HepG2 (cell line): Measurements from ENCODE around the gene PYGB. TPM values are rescaled to one million over a fixed set of nuclear protein-coding genes. Genes with fewer than 3 reads are reported as not detected.

Experiments
- BORCS8-MEF2B ChIP-seq: sonication (generic); formaldehyde crosslinking; IDR thresholded peaks from 2 replicates; pipeline ENCODE4 v1.8.0; 2022; ENCODE audit warnings: mild to moderate bottlenecking, missing genetic modification reagents
- GATAD2A ChIP-seq: IDR thresholded peaks from 2 replicates; pipeline ENCODE4 v1.6.1; 2016
- GFI1 ChIP-seq: sonication (generic); formaldehyde crosslinking; IDR thresholded peaks from 2 replicates; pipeline ENCODE4 v1.5.0; 2020; ENCODE audit warnings: missing genetic modification reagents, mild to moderate bottlenecking, borderline replicate concordance
- HMGXB4 ChIP-seq, 2 experiments: sonication (generic) in 1 of 2; formaldehyde crosslinking in 1 of 2; IDR thresholded peaks; 2 replicates each; pipeline versions ENCODE4 v1.4.0 to v1.6.1; 2018 to 2020; ENCODE audit warnings: missing genetic modification reagents in 2 of 2, borderline replicate concordance in 1 of 2, low read depth in 1 of 2, mild to moderate bottlenecking in 1 of 2, missing biosample characterization in 1 of 2
- NFYC ChIP-seq: IDR thresholded peaks from 2 replicates; pipeline ENCODE4 v1.6.1; 2016; ENCODE audit warnings: missing genetic modification reagents, missing compliant biosample characterization
- NR2C2 ChIP-seq: sonication (generic); formaldehyde crosslinking; IDR thresholded peaks from 2 replicates; pipeline ENCODE4 v1.4.0; 2020; ENCODE audit warnings: missing genetic modification reagents, mild to moderate bottlenecking, moderate library complexity, borderline replicate concordance
- SNAPC4 ChIP-seq: sonication (generic); formaldehyde crosslinking; IDR thresholded peaks from 2 replicates; pipeline ENCODE4 v1.4.0; 2020; ENCODE audit warnings: mild to moderate bottlenecking, missing genetic modification reagents
- ZBED4 ChIP-seq: sonication (generic); formaldehyde crosslinking; IDR thresholded peaks from 2 replicates; pipeline ENCODE4 v1.4.0; 2020; ENCODE audit warnings: missing genetic modification reagents, borderline replicate concordance
- ZKSCAN5 ChIP-seq: sonication (generic); formaldehyde crosslinking; IDR thresholded peaks from 2 replicates; pipeline ENCODE4 v1.5.1; 2020; ENCODE audit warnings: mild to moderate bottlenecking, missing genetic modification reagents
- ZNF121 ChIP-seq: sonication (generic); formaldehyde crosslinking; IDR thresholded peaks from 2 replicates; pipeline ENCODE4 v1.5.0; 2020; ENCODE audit warnings: mild to moderate bottlenecking, missing genetic modification reagents
- ZNF263 ChIP-seq: sonication (generic); formaldehyde crosslinking; IDR thresholded peaks from 2 replicates; pipeline ENCODE4 v1.4.0; 2020; ENCODE audit warnings: missing genetic modification reagents
- ZNF333 ChIP-seq: sonication (generic); formaldehyde crosslinking; IDR thresholded peaks from 2 replicates; pipeline ENCODE4 v1.4.0; 2020; ENCODE audit warnings: mild to moderate bottlenecking, missing genetic modification reagents, borderline replicate concordance
- ZNF414 ChIP-seq: sonication (generic); formaldehyde crosslinking; IDR thresholded peaks from 2 replicates; pipeline ENCODE4 v1.5.0; 2020; ENCODE audit warnings: missing genetic modification reagents
- polyA plus RNA-seq, 8 experiments: library from polyadenylated mRNA; depleted of rRNA in 3 of 8; stranded (reverse) in 7 of 8; unstranded in 1 of 8; fragments of >200 nt; fragmentation: Illumina TruSeq in 4 of 8; extraction: Trizol in 4 of 8; gene quantifications; 2 replicates each; pipeline versions ENCODE4 v1.2.1 to v1.2.3, GENCODE V29; 2011 to 2016; ENCODE audit warnings: low read depth in 4 of 8, missing spikeins in 1 of 8, mixed read lengths in 1 of 8; ENCODE audit not compliant: insufficient read depth in 1 of 8
- total RNA-seq, 5 experiments: library from RNA; depleted of rRNA; stranded (reverse); fragments of >200 nt; fragmentation: Illumina TruSeq; extraction: Trizol; gene quantifications; 2 replicates each; pipeline ENCODE4 v1.2.3, GENCODE V29; 2016; ENCODE audit warnings: low read depth in 1 of 5
- TF ChIP-seq, protein P1 (sequence below): sonication (generic); formaldehyde crosslinking; IDR thresholded peaks from 2 replicates; pipeline ENCODE4 v1.4.0; 2020; ENCODE audit warnings: missing genetic modification reagents, low read depth, mild to moderate bottlenecking, borderline replicate concordance
- TF ChIP-seq, protein P2 (sequence below): sonication (generic); formaldehyde crosslinking; IDR thresholded peaks from 2 replicates; pipeline ENCODE4 v1.5.1; 2020; ENCODE audit warnings: missing genetic modification reagents, mild to moderate bottlenecking, borderline replicate concordance

PYGB gene
- total and polyA plus RNA-seq, 2 of the 13 experiments (the other 11 are each of a cell fraction or from before 2014, with no cell fraction given) = 24.2 to 86.3 TPM

- TF ChIP-seq HMGXB4 (CRISPR knock-in tag; IDR thresholded peaks at IDR 0.05; ENCODE audit: borderline replicate concordance in 1 of 2, low read depth in 1 of 2) (peak; percentile 95 to 97), GFI1 (CRISPR knock-in tag) (no peak), GATAD2A (CRISPR knock-in tag) (peak; percentile 81), NR2C2 (peak; percentile 46; the same call in 1 of the 2 replicates), ZNF263 (CRISPR knock-in tag) (no peak; the same call in 1 of the 2 replicates), BORCS8-MEF2B (CRISPR knock-in tag) (peak; percentile 39; the same call in 1 of the 2 replicates), ZKSCAN5 (no peak; the same call in 1 of the 2 replicates), ZNF414 (CRISPR knock-in tag) (no peak), ZBED4 (CRISPR knock-in tag) (no peak; the same call in 1 of the 2 replicates), SNAPC4 (CRISPR knock-in tag) (no peak), NFYC (CRISPR knock-in tag) (no peak), ZNF333 (CRISPR knock-in tag) (0 out of 2 replicates have a peak, but pooled peaks have one; percentile 79), ZNF121 (CRISPR knock-in tag) (0 out of 2 replicates have a peak, but pooled peaks have one; percentile 49)
- TF ChIP-seq, protein P1, sequence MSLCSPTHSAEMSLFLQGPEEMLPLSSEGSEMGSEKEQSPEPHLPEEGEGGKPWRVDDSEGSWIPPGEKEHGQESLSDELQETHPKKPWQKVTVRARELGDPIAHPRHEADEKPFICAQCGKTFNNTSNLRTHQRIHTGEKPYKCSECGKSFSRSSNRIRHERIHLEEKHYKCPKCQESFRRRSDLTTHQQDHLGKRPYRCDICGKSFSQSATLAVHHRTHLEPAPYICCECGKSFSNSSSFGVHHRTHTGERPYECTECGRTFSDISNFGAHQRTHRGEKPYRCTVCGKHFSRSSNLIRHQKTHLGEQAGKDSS (CRISPR knock-in tag) = peak; percentile 92
- TF ChIP-seq, protein P2, sequence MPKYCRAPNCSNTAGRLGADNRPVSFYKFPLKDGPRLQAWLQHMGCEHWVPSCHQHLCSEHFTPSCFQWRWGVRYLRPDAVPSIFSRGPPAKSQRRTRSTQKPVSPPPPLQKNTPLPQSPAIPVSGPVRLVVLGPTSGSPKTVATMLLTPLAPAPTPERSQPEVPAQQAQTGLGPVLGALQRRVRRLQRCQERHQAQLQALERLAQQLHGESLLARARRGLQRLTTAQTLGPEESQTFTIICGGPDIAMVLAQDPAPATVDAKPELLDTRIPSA = no peak
Measured at GRCh38 chr20:25247000-25247517, 826 bp upstream of the PYGB start (continued).
